HepG2 (cell line): ENCODE results near the gene SOCS7. TPM values are rescaled to one million over a fixed set of nuclear protein-coding genes. Genes with fewer than 3 reads are reported as not detected.

Experiments used
- ATF4 ChIP-seq, 2 experiments: fragments of 450-650 bp in 1 of 2; sonication (generic) in 1 of 2; formaldehyde crosslinking; IDR thresholded peaks; 2 replicates each; pipeline versions ENCODE4 v1.5.0 to v1.8.0; 2020 to 2022; ENCODE audit warnings: mild to moderate bottlenecking in 1 of 2, missing genetic modification reagents in 1 of 2
- ETV5 ChIP-seq: IDR thresholded peaks from 2 replicates; pipeline ENCODE4 v1.6.1; 2018; ENCODE audit warnings: missing biosample characterization, missing genetic modification reagents, inconsistent platforms, borderline replicate concordance
- GABPB1 ChIP-seq: IDR thresholded peaks from 2 replicates; pipeline ENCODE4 v1.6.1; 2016; ENCODE audit warnings: mild to moderate bottlenecking, missing genetic modification reagents, moderate library complexity, missing compliant biosample characterization
- IKZF4 ChIP-seq: sonication (generic); formaldehyde crosslinking; IDR thresholded peaks from 2 replicates; pipeline ENCODE4 v1.5.1; 2020; ENCODE audit warnings: borderline replicate concordance, mild to moderate bottlenecking, low read depth, missing genetic modification reagents; ENCODE audit errors: not compliant biosample characterization
- KLF11 ChIP-seq: IDR thresholded peaks from 2 replicates; pipeline ENCODE4 v1.6.1; 2016; ENCODE audit warnings: missing compliant biosample characterization
- MED13 ChIP-seq: sonication (generic); formaldehyde crosslinking; IDR thresholded peaks from 2 replicates; pipeline ENCODE4 v1.5.0; 2020; ENCODE audit warnings: missing genetic modification reagents
- MTA3 ChIP-seq: sonication (generic); formaldehyde crosslinking; IDR thresholded peaks from 2 replicates; pipeline ENCODE4 v1.4.0; 2020; ENCODE audit warnings: missing genetic modification reagents
- PHF20 ChIP-seq: sonication (generic); formaldehyde crosslinking; IDR thresholded peaks from 2 replicates; pipeline ENCODE4 v1.5.0; 2020; ENCODE audit warnings: mild to moderate bottlenecking, missing genetic modification reagents
- SOX5 ChIP-seq: IDR thresholded peaks from 2 replicates; pipeline ENCODE4 v1.6.1; 2016; ENCODE audit warnings: borderline replicate concordance
- TRIM24 ChIP-seq: sonication (generic); formaldehyde crosslinking; IDR thresholded peaks from 2 replicates; pipeline ENCODE4 v1.8.0; 2022; ENCODE audit warnings: mild to moderate bottlenecking, missing genetic modification reagents
- XRCC5 ChIP-seq: fragments of 200-400 bp; formaldehyde crosslinking; optimal IDR thresholded peaks from 2 replicates; pipeline ENCODE3; 2017; ENCODE audit warnings: mild to moderate bottlenecking, low read length
- ZNF17 ChIP-seq: sonication (generic); formaldehyde crosslinking; IDR thresholded peaks from 2 replicates; pipeline ENCODE4 v1.5.0; 2020; ENCODE audit warnings: mild to moderate bottlenecking, missing genetic modification reagents
- ZNF251 ChIP-seq: sonication (generic); formaldehyde crosslinking; IDR thresholded peaks from 2 replicates; pipeline ENCODE4 v1.9.0; 2021; ENCODE audit warnings: mild to moderate bottlenecking, missing genetic modification reagents
- ZNF512 ChIP-seq: sonication (generic); formaldehyde crosslinking; IDR thresholded peaks from 2 replicates; pipeline ENCODE4 v1.4.0; 2020; ENCODE audit warnings: mild to moderate bottlenecking, missing genetic modification reagents
- ZNF564 ChIP-seq: sonication (generic); formaldehyde crosslinking; IDR thresholded peaks from 2 replicates; pipeline ENCODE4 v1.8.1; 2023; ENCODE audit warnings: mild to moderate bottlenecking, missing genetic modification reagents
- ZNF678 ChIP-seq: sonication (generic); formaldehyde crosslinking; IDR thresholded peaks from 2 replicates; pipeline ENCODE4 v1.4.0; 2020; ENCODE audit warnings: mild to moderate bottlenecking, missing genetic modification reagents
- ZSCAN31 ChIP-seq: sonication (generic); formaldehyde crosslinking; IDR thresholded peaks from 2 replicates; pipeline ENCODE4 v1.5.0; 2020; ENCODE audit warnings: low read depth, mild to moderate bottlenecking, missing genetic modification reagents
- polyA plus RNA-seq, 8 experiments: library from polyadenylated mRNA; depleted of rRNA in 3 of 8; stranded (reverse) in 7 of 8; unstranded in 1 of 8; fragments of >200 nt; fragmentation: Illumina TruSeq in 4 of 8; extraction: Trizol in 4 of 8; gene quantifications; 2 replicates each; pipeline versions ENCODE4 v1.2.1 to v1.2.3, GENCODE V29; 2011 to 2016; ENCODE audit warnings: low read depth in 4 of 8, missing spikeins in 1 of 8, mixed read lengths in 1 of 8; ENCODE audit not compliant: insufficient read depth in 1 of 8
- total RNA-seq, 5 experiments: library from RNA; depleted of rRNA; stranded (reverse); fragments of >200 nt; fragmentation: Illumina TruSeq; extraction: Trizol; gene quantifications; 2 replicates each; pipeline ENCODE4 v1.2.3, GENCODE V29; 2016; ENCODE audit warnings: low read depth in 1 of 5
- TF ChIP-seq, protein P1 (sequence below): sonication (generic); formaldehyde crosslinking; IDR thresholded peaks from 2 replicates; pipeline ENCODE4 v1.4.0; 2020; ENCODE audit warnings: missing genetic modification reagents, borderline replicate concordance
- TF ChIP-seq, protein P2 (sequence below): sonication (generic); formaldehyde crosslinking; IDR thresholded peaks from 2 replicates; pipeline ENCODE4 v1.8.1; 2023; ENCODE audit warnings: mild to moderate bottlenecking, moderate library complexity, missing genetic modification reagents

SOCS7 gene
- total and polyA plus RNA-seq, 2 of the 13 experiments (the other 11 are each of a cell fraction or from before 2014, with no cell fraction given) = 19.2 to 24.2 TPM

DNA sequence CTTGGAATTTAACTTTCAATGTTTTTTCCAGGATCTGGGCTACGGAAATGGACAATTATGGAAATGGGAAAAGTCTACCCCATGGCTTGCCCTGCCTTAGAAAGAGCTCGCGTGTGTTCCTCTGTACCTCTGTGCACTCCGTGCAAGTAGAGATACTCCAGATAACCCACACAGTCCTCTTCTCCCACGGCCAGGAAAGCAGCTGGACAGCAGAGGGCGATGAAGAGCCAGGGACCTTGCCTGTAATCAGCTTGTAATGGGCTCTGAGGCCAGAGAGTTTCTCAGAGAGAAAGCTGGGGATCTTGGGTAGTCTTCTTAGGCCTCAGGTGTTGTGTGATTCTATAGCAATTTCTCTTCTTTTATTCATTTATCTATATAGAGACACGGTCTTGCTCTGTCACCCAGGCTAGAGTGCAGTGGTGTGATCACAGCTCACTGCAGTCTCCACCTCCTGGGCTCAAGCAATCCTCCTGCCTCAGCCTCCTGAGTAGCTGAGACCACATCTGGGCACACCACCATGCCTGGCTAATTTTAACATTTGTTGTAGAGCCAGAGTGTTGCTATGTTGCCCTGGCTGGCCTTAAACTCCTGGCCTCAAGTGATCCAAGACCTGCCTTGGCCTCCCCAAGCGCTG is 2.4 kb upstream of the SOCS7 start (continued):
- TF ChIP-seq, protein P1, sequence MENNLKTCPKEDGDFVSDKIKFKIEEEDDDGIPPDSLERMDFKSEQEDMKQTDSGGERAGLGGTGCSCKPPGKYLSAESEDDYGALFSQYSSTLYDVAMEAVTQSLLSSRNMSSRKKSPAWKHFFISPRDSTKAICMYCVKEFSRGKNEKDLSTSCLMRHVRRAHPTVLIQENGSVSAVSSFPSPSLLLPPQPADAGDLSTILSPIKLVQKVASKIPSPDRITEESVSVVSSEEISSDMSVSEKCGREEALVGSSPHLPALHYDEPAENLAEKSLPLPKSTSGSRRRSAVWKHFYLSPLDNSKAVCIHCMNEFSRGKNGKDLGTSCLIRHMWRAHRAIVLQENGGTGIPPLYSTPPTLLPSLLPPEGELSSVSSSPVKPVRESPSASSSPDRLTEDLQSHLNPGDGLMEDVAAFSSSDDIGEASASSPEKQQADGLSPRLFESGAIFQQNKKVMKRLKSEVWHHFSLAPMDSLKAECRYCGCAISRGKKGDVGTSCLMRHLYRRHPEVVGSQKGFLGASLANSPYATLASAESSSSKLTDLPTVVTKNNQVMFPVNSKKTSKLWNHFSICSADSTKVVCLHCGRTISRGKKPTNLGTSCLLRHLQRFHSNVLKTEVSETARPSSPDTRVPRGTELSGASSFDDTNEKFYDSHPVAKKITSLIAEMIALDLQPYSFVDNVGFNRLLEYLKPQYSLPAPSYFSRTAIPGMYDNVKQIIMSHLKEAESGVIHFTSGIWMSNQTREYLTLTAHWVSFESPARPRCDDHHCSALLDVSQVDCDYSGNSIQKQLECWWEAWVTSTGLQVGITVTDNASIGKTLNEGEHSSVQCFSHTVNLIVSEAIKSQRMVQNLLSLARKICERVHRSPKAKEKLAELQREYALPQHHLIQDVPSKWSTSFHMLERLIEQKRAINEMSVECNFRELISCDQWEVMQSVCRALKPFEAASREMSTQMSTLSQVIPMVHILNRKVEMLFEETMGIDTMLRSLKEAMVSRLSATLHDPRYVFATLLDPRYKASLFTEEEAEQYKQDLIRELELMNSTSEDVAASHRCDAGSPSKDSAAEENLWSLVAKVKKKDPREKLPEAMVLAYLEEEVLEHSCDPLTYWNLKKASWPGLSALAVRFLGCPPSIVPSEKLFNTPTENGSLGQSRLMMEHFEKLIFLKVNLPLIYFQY (CRISPR knock-in tag) = 0 out of 2 replicates have a peak, but pooled peaks have one; percentile 31
- TF ChIP-seq MTA3 = no peak
- no peak for TF ChIP-seq ZNF564 (CRISPR knock-in tag)
- TF ChIP-seq ZNF17 (CRISPR knock-in tag) = no peak
- TF ChIP-seq PHF20 (CRISPR knock-in tag) = no peak
- TF ChIP-seq IKZF4 (CRISPR knock-in tag) = no peak
- TF ChIP-seq, protein P2, sequence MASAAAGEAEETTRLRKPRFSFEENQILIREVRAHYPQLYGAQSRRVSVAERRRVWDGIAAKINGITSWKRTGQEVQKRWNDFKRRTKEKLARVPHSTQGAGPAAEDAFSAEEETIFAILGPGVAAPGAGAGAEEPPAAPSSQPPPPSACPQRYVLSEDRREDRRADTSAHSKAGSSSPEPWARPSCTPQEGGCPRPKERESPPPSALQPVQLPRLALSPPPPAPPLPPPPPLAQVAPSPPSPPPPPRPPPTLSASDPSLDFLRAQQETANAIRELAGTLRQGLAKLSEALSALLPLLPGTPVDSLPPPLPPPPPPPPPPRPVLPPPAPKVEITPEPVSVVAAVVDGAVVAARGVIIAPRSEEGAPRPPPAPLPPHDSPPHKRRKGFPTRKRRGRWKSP (CRISPR knock-in tag) = no peak
- peak; percentile 28; the same call in 1 of the 2 replicates for TF ChIP-seq GABPB1
- TF ChIP-seq ZSCAN31 (CRISPR knock-in tag) = no peak
- no peak; the same call in 1 of the 2 replicates for TF ChIP-seq KLF11 (CRISPR knock-in tag)
- no peak for TF ChIP-seq MED13 (CRISPR knock-in tag)
- TF ChIP-seq ZNF251 (CRISPR knock-in tag) = no peak
- TF ChIP-seq ETV5 (CRISPR knock-in tag) = peak; percentile 6; the same call in 1 of the 2 replicates
- peak; percentile 28; the same call in 1 of the 2 replicates for TF ChIP-seq SOX5 (CRISPR knock-in tag)
- peak in 1 of 2 experiments; percentile 28; a peak in 1 of 4 replicates for TF ChIP-seq ATF4 (CRISPR knock-in tag; IDR thresholded peaks at IDR 0.05)
- TF ChIP-seq TRIM24 (CRISPR knock-in tag) = no peak
- TF ChIP-seq ZNF678 (CRISPR knock-in tag) = no peak
- no peak for TF ChIP-seq ZNF512 (CRISPR knock-in tag)
- TF ChIP-seq XRCC5 = peak; percentile 98
